Hematopoietic multipotent progenitor cell treated with erythropoietin and hydrocortisone succinate and interleukin-3 and kit ligand, for 17 days (in vitro differentiated cells): Measurements from ENCODE around the gene MYO15A.

ENCODE experiments used
- DNase-seq: peaks from one replicate; pipeline ENCODE4 v3.0.0-alpha.2; 2015; ENCODE audit warnings: low spot score

The MYO15A gene

DNA sequence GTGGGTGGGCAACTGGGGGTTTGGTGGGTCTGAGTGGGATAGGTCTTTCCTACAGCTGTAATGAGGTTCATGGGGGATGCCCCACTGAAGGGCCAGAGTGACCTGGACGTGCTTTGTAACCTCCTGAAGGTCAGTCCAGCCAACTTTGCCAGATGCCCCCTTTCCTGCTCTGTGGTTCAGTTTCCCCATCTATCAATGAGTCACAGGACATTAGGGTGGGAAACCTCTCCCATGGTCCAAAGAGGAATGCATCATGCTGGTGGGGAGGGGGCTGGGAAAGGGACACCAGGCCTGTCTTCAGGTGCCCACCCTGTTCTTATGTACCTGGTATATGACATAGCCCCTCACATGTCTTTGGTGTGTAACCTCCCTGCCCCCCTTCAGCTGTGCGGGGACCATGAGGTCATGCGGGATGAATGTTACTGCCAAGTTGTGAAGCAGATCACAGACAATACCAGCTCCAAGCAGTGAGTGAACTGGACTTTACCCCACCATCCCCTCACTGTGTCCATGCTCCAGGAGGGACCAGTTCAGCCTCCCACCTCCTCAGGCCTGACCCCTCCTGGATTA, 51.1 kb downstream of the MYO15A start:
- DNase-seq: no peak

DNA sequence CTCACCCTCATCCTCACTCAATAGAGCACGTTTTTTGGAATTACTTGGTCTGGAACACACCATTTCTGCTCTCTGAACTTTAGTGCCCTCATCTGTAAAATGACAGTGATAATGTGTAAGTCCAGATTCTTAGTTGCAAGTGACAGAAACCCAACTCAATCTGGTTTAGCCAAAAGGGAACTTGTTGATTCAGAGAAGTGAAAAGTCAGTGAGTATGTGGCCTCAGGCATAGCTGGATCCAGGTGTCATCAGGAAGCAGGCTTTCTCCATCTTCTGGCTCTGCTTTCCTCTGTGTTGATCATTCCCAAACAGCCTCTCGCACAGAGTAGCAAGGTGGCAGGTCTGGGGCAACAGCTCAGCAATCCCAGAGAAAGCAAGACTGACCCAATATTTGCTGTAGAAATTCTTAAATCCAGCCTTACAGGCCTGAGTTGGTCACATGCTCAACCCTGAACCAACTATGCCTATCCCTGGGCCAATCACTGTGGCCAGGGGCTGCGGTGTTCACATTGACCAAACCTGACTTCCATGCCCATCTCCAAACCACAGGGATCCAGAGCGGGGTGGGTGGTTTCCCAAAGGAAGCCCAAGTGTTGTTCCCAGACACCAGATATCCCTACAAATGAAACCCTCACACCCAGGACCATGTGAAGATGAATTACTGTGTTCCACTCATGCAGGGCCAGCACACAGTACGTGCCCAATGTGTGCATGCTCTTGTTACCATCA, 51.7 kb downstream of the MYO15A start:
- no peak for DNase-seq

GRCh38 chr17:18161207-18162145, 52.9 kb downstream of the MYO15A start:
- DNase-seq: no peak

DNA sequence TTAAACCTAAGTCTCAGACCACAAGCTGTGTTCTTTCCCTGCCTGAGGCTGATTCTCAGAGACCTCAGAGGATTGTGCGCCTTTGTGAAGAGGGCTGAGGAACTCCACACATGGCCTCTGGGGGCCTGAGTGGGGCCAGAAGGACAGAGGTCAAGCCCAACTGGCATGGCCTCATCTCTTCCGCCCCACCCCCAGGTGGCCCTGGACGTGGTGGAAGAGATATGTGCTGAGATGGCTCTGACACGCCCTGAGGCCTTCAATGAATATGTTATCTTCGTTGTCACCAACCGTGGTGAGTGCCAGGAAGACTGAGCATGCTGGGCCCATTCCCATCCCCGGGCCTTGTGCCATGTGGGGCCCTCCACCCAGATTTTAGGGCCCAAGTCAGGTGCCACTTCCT, 55.0 kb downstream of the MYO15A start:
- DNase-seq: peak; percentile 31

- DNase-seq: peak; percentile 30
These were observed 58.3 kb downstream of the MYO15A start for GRCh38 chr17:18166894-18167293.

DNA sequence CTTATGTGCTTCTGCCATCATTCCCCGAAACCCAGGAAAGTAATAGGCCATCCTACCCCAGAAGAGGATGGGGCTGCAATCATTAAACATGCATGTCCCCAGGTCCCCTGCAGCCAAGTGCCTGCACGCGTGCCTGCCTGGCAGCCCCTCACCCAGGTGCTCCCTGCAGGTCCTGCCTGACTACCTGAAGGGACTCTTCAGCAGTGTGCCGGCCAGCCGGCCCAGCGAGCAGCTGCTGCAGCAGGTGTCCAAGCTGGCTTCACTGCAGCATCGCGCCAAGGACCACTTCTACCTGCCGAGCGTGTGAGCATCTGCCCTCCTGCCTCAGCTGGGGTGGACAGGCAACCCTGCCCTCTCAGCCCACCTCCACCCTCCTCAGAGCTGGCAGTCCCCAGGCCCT, 58.9 kb downstream of the MYO15A start:
- DNase-seq: no peak

- DNase-seq: no peak
These were observed 64.1 kb downstream of the MYO15A start for GRCh38 chr17:18172531-18173278.

DNA sequence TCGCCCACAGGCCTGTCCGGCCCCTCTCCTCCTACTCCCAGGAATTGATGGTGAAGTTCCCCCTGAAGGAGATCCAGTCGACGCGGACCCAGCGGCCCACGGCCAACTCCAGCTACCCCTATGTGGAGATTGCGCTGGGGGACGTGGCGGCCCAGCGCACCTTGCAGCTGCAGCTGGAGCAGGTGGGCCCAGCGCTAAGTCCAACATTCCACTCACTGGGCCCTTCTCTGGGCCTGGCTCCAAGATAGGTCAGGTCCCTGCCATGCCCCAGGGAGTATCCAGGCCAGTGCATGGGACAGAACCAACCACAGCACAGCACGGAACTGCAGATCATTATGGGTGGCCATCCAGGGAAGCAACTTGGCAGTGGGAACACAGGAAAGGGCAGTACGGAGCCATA, 65.2 kb downstream of the MYO15A start:
- no peak for DNase-seq

GRCh38 chr17:18176176-18176575, 67.6 kb downstream of the MYO15A start:
- DNase-seq: no peak

DNA sequence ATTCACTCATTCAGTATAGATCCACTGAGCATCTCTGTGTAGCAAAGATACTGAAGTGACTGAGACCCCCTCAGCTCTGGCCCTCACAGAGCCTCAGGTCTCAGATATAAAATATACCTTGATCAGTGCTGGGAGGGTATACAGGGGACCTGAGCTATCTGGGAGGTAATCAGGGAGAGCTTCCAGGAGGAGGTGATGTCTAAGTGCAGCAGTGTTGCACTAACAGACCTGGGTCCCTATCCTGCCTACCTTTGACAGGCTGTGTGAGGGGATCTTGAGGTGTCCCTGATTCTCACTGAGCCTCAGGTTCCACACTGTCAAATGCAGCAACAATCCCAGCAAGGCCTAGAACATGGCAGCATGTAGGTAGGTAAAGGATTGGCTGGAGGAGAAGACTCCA, 68.6 kb downstream of the MYO15A start:
- DNase-seq: no peak

DNA sequence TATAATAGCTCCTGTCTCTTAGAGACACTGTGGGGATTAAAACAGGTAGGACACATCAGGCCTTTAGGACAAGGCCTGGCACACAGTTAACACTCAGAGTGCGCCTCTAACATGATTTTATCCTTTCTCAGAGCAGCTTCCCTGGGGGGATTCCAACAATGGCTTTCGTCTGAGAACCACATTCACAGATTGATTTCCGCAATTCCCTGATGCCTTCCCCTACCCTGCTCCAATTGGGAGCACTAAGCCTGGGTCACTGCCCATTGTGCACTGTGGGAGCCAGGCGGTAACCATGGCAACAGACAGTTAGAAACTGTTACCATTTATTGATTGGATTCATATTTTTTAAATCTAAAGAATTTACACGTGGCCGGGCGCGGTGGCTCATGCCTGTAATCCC, 69.2 kb downstream of the MYO15A start:
- no peak for DNase-seq

GRCh38 chr17:18179196-18179595, 70.6 kb downstream of the MYO15A start:
- no peak for DNase-seq

- DNase-seq: no peak
These were observed 71.2 kb downstream of the MYO15A start for GRCh38 chr17:18179804-18180203.

DNA sequence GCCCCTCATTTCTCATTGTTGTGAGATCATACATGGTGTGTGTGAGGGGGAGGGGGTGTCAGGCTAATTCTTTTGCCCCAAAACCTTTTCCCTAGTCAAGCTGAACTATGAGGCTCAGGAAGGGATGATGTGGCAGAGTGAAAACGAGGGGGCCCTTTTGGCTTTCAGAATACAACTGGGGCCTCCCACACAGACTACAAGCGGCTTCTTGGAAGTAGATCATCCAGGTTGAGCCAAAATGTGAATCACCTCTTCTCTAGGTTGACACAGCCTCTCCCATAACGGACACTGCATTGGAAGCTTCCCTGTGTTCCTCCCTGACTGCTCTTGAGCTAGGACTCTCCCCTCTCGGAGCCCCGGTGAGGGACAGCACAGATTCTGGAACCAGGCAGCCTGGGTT, 72.8 kb downstream of the MYO15A start:
- DNase-seq: no peak

- DNase-seq: peak; percentile 52
These were observed 73.8 kb downstream of the MYO15A start for GRCh38 chr17:18182110-18182977.

GRCh38 chr17:18182978-18183333, 74.4 kb downstream of the MYO15A start:
- DNase-seq: no peak

GRCh38 chr17:18183334-18184142, 75.0 kb downstream of the MYO15A start, which contains the start of gene ALKBH5:
Gene ALKBH5 (plus strand): TSS chr17:18183828. CDS start chr17:18184244, 416 bp downstream.
- DNase-seq: peak; percentile 99

DNA sequence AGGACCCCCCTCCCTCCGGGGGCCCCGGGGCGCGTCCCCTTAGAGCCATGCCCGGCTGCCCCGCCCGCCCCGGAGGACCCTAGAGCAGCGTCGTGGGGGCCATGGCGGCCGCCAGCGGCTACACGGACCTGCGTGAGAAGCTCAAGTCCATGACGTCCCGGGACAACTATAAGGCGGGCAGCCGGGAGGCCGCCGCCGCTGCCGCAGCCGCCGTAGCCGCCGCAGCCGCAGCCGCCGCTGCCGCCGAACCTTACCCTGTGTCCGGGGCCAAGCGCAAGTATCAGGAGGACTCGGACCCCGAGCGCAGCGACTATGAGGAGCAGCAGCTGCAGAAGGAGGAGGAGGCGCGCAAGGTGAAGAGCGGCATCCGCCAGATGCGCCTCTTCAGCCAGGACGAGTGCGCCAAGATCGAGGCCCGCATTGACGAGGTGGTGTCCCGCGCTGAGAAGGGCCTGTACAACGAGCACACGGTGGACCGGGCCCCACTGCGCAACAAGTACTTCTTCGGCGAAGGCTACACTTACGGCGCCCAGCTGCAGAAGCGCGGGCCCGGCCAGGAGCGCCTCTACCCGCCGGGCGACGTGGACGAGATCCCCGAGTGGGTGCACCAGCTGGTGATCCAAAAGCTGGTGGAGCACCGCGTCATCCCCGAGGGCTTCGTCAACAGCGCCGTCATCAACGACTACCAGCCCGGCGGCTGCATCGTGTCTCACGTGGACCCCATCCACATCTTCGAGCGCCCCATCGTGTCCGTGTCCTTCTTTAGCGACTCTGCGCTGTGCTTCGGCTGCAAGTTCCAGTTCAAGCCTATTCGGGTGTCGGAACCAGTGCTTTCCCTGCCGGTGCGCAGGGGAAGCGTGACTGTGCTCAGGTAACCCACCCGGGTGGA, 75.8 kb downstream of the MYO15A start:
- peak; percentile 74 for DNase-seq

DNA sequence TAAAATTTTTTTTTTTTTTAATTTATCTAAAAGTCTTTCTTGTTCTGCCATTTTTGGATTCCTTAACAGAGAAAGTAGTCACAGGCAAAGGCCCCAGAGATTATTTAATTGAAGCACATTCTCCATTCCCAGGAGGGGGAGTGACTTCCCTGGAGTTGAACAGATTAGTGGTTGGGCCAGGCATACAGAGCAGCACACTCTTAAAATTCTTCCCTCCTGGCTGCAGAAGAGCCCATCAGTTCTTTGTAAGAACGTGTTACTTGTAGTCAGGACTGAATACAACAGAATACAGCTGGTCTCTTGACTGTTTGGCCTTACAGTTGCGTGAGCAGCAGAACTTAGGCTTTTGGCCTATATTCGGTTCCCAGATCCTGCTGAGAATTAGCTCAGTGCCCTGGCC, 76.8 kb downstream of the MYO15A start:
- DNase-seq: peak; percentile 24
